ENCODE measurements around the gene TCF4.

Gene TCF4

GRCh38 chr18:55486936-55487335 lies 101.1 kb downstream of the TCF4 start:
- no peak for TF ChIP-seq CTCF (IDR thresholded peaks at IDR 0.05; ENCODE audit: low read depth, low read length, missing control alignments)
- no peak overlapping the region for H3K4me3 ChIP-seq (replicated peaks; ENCODE audit: low read depth, low read length)
- no peak for DNase-seq (ENCODE audit: extremely low read depth, low read depth)

- H3K4me3 ChIP-seq (replicated peaks; ENCODE audit: low read depth, low read length): no peak overlapping the region
- no peak for TF ChIP-seq CTCF (IDR thresholded peaks at IDR 0.05; ENCODE audit: low read depth, low read length, missing control alignments)
- DNase-seq (ENCODE audit: extremely low read depth, low read depth): no peak
Measured at GRCh38 chr18:55485666-55486065, 102.3 kb downstream of the TCF4 start.

- no peak for DNase-seq (ENCODE audit: extremely low read depth, low read depth)
- no peak for TF ChIP-seq CTCF (IDR thresholded peaks at IDR 0.05; ENCODE audit: low read depth, low read length, missing control alignments)
- no peak overlapping the region for H3K4me3 ChIP-seq (replicated peaks; ENCODE audit: low read depth, low read length)
Measured at GRCh38 chr18:55484773-55485172, 103.2 kb downstream of the TCF4 start.

GRCh38 chr18:55483266-55483871 lies 104.6 kb downstream of the TCF4 start:
- no peak overlapping the region for H3K4me3 ChIP-seq (replicated peaks; ENCODE audit: low read depth, low read length)
- no peak for DNase-seq (ENCODE audit: extremely low read depth, low read depth)
- no peak for TF ChIP-seq CTCF (IDR thresholded peaks at IDR 0.05; ENCODE audit: low read depth, low read length, missing control alignments)

- no peak overlapping the region for H3K4me3 ChIP-seq (replicated peaks; ENCODE audit: low read depth, low read length)
- no peak for TF ChIP-seq CTCF (IDR thresholded peaks at IDR 0.05; ENCODE audit: low read depth, low read length, missing control alignments)
- DNase-seq (ENCODE audit: extremely low read depth, low read depth): no peak
Measured at GRCh38 chr18:55479656-55480420, 108.2 kb downstream of the TCF4 start.

- TF ChIP-seq CTCF (IDR thresholded peaks at IDR 0.05; ENCODE audit: low read depth, low read length, missing control alignments): no peak
- DNase-seq (ENCODE audit: extremely low read depth, low read depth): no peak
- peak overlapping the region; percentile 45 for H3K4me3 ChIP-seq (replicated peaks; ENCODE audit: low read depth, low read length)
Measured at GRCh38 chr18:55477860-55478581, 110.0 kb downstream of the TCF4 start.
